GM18498 (cell line): ENCODE measurements around the gene EPHB1.

Source experiments
- ATAC-seq: cut with Tn5 transposase; IDR thresholded peaks from one replicate; pipeline ENCODE4 v1.9.1; 2021; ENCODE audit warnings: mild to moderate bottlenecking, moderate library complexity; ENCODE audit not compliant: unreplicated experiment

EPHB1 gene

DNA sequence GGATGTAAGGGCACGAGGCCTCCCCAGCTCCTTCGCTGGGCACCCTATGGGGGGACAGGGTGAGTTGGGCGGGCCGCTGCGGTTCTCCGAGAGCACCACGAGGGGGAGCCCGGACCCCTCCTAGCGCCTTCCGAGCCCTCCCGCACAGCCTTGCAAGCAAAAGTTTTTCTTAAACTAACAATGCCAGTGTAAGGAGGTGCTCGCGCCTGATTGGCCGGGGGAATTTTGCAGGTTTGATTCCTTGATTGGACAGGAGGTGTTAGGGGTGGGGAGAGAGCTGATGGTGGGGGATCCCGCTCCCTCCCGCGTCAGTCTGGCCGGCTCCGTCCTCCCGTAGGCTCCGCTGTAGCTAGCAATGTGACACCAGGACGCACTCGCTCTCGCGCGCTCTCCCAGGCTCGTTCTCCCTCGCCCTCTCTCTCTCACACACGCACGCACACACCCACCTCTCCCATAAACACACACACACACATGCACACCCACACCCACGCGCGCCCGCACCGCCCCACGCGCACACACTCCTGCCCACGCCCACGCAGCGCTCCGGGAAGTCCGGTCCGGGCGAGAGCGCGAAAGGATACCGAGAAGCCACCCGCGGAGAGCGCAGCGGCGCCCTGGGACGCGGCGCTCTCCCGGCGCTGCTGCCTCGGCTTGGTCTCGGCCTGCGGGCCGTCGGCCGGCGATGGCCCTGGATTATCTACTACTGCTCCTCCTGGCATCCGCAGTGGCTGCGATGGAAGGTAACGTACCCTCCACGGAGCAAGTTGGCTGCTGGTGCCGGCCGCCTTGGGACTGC, at the start of gene EPHB1:
TSS of gene EPHB1 (plus strand) at position 311 of the 796 bp plus-strand sequence.
- peak; percentile 82 for ATAC-seq

DNA sequence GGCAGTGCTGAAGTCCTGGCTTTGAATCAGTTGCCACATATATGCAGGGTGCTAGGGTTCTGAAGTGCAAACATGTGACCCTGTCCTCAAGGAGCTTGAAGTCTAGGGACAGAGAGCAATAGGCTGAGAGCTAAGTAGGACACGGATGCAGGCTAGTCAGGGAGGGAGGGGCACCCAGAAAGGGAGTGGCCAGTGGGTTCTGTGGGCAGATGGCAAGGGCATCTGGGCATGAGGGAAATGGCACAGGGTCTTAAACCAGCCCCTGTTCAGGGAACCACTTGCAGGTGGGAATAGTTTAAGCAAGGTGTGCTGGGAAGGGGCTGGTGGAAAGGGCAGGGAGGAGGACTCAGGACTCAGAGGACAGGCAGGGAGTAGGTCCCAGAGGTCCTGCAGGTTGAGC, 46.4 kb upstream of the EPHB1 start:
- ATAC-seq = no peak

DNA sequence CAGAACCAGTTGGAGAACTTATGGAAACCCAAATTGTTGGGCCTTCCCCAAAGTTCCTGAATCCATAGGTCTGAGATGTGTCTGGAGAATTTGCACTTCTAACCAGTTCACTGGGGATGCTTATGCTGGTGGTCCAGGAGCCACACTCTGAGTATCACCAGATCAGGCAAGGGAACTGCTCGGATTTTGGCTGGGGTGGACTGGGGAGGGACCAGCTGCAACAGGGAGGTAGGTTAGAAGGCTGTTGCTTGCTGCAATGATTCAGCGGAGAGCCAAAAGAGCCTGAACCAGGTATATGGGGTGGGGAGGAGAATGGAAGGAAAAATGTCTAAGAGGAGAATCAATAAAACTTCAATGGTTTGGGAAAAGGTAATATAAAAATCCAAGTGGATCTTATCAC, 45.9 kb upstream of the EPHB1 start:
- ATAC-seq = no peak

DNA sequence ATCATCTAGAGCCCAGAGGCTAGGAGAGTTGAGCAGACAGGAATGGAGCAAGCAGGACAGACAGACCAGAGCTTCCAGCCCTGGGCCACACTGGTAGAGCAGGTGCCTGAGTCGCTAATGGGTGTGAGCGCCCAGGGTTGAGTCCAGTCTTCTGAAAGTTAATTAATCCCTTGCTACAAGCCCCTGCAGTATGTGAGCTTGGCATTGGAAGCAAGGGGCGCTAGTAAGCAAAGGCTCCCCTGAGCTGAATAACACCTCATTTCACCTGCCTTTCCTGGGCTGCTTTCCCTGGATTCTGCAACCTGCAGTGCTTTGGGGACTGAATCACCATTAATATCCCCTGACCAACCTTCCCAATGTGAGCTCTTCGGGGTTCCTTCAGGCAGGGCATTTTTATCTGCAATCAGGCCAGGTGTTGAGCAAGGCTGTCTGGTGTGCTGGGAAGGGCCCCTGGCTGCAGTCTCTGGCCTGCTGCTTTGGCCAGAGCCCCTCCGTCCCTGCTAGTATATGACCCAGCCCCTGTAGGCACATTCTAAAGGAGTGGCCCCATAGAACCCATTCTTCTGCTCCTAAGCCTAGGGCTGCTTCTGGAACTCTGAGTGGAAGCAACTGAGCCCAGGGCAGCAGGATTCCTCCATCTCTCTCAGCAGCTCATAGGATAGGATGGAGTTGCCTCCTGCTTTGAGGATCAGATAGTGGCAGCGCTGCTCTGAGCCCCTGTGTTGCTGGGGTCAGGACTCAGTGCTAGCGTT, 45.1 kb upstream of the EPHB1 start:
- no peak for ATAC-seq

DNA sequence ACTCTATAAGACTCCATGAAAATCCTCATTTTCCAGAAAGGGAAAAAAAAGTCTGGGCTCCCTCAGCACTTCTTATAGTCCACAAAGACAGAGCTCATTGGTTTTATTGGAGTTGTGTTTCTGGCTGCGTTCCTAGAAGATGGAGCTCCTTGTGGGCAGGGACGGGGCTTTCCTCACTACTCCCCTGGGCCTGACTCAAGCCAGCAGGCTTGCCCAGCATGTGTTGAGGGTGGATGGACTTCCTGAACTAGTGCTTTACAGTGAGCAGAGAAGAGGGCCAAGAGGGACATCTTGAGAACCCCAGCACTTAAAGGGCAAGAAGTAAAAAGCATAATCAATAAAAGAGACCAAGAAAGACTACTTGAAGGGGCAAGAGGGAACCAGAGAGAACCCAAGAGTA, 43.2 kb upstream of the EPHB1 start:
- no peak for ATAC-seq

DNA sequence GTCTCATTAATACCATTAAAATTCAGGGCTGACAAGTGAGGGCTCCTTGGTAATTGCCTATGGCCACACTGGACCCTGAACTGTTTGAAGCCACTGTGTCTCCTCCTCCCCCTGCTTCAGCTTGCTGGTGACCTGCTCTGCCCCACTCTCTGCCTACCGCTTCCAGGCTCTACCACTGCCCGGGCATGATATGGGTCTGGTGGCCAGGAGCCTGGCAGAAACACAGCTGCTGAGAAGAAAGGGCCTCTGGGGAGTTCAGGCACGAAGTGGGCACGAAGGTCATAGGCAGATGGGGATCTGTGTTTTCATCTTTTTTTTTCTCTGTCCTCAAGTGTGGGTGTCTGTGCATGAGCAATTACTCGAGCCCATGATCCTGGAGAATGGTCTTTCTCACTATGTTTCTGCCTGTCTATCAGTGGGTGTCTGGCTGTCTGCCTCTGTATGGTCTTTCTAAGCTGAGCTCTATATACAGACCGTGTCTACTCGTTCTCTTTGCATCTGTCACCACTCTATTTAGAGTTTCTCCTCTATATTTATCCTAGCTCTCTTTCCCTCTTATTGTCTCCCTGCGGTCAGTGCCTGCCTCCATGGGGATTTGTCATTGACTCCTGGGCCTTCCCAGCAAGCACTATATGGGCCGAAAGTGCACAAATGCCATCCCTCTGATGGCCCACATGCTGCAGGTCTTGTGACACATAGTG, 42.1 kb upstream of the EPHB1 start:
- ATAC-seq = no peak

DNA sequence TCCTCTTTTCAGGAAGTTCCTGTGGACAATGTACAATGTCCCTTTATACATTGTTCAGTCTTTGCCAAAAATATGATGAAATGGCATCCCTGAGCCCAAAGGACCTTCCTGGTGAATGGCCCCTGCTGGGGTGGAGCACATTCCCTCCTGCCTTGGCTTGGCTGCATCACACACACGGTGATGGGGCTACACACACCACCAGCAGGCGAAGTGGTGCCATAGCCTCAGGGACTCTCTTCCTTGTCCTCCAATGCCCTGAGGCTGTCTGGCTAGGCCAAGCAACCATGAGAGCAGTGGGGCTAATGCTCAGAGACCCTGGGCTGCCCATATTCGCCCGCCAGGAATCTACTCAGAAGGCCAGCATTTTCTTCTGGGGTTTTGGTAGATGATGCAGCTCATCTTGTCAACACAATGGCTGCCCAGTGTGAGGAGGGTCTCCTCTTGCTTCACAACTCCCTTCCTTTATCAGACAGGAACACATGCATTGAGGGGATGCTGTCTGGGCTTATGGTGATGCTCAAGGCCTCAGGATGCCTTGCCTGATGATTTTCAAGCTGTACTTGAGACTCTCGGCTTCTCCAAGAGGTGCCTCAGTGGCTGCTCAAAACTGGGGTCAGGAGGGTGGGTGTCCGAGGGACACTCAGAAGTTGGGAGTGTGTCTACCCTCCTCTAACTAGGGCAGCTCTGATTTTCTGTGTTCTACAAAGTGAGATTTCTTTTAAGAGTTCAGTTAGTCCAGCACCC, 40.9 kb upstream of the EPHB1 start:
- ATAC-seq = no peak

DNA sequence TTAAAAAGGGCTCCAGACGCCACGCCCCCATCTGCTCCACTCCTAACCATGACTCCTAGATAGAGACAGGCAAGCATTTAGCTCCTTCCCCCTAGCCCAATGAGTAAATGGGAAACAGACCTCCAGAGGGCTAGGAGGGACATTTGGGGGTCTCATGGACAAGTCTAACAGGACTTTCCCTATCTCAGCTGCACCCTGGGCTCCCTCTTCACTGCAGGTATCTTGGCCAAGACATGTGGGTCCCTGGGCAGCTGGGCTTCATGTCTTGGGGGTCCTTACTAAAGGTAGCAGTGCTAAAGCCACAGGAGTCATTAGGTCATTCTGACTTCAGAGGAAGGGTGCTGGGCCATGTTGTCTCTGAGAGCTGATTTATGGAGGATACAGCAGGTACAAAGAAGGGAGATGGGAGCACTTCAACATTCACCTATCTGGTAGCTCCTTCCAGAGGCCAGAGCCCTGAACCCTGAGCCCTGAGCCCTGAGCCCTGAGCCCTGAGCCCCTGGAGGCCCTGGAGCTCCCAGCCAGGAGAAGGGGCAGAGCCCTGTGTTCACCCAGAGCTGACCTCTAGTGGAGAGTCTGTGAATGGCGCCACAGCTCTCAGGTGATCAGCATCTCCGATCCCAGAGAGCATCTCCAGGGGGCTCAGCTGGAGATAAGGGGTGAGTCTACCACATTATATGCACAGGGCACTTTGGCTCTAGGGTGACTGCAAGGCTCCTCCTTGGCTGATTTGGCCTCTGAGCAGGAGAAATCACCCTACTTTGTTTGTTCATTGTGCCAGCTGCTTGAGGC, 40.1 kb upstream of the EPHB1 start:
- peak; percentile 95 for ATAC-seq

DNA sequence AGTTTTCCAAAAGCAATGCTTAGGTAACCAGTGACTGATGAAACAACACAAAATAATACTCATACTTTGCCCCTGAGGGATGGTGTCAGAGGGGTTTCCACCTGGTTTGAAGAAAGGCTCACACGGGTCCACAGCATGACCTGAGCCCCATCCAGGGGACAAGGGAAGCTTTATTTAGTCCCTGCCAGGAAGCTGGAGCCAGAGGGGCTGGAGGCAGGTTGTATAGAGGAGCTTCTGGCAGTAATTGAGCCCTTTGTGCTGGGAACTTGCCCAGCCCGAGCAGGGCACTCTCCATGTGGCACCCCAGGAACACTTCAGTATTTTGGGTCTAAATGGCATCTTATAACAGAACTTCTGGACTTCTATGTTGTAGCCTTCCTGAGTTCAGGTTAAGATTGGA, 39.2 kb upstream of the EPHB1 start:
- no peak for ATAC-seq

DNA sequence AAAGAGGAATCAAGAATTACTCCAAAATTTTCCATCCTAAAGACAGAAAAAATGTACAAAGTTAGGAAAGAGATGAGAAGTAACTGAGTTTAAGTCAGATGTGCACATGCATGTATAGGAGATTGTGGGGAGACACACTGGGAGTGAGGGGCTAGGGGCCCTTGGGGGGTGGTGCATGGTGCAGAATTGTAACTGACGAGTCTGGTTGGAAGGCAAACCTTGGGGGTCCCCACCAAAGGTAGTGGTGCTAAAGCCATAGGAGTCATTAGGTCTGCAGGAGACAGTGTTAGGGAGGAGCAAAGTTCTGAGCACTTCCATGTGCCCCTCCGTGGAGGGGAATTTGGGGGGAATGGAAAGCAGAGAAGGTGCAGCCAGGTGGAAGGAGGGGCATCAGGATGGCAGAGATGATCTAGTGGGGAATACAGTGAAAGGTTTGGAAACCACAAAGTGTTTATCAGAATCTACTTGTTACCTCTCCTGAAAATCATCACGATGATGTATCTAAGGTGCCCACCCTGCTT, 37.5 kb upstream of the EPHB1 start:
- no peak for ATAC-seq

DNA sequence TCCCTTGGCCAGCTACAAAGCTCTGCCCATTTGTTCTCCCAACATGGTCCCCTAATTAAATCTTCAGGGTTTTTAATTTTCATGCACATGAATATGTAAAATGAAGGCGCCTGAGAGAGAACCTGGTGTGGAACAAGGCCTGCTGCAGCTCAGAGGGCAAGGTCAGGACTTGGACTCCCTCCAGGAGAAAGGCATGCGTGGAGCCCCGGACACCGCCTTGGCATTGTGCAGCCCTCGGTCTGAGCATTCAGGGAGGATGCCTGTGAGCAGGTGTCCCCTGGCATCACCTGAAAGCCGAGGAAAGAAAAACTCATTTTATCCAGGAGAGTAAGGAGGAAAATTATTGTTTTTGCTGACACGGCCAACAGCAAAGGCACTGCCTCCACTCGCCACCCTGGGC, 33.8 kb upstream of the EPHB1 start:
- ATAC-seq = no peak

DNA sequence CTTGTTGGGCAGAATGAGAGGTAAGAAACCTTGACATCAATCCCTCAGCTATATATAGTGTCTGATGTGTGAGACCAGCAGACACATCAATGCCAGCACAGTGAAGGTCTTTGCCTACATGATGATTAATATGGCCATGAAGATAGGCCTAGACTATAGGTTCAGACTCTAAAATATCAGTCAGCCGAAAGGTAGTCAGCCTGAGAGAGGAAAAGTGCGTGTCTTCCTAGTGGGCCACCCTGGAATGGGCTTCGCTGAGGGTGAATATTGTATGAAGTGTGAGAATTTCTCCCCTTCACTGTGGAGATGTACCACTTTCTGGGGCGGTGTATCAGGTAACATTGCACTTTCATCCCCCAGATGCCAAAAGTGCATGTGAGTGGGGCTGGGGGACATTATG, 33.0 kb upstream of the EPHB1 start:
- no peak for ATAC-seq

DNA sequence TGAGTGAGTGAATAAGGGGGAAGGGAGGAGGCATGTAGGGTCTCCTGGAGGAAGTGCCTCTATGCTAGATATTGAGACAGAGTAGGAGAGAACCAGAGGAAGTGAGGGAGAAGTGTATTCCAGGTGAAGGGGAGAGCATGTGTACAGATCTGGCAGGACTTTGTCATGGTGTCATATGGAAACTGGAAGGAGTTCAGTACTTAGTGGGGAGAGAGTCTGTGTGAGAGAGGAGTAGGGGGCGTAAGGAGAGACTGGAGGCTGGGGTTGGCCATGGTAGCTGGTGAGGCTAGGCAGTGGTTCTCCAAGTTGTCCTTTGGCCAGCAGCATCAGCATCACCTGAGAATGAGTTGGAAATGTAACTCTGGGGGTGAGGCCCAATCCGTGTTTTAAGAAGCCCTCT, 29.6 kb upstream of the EPHB1 start:
- ATAC-seq = no peak

DNA sequence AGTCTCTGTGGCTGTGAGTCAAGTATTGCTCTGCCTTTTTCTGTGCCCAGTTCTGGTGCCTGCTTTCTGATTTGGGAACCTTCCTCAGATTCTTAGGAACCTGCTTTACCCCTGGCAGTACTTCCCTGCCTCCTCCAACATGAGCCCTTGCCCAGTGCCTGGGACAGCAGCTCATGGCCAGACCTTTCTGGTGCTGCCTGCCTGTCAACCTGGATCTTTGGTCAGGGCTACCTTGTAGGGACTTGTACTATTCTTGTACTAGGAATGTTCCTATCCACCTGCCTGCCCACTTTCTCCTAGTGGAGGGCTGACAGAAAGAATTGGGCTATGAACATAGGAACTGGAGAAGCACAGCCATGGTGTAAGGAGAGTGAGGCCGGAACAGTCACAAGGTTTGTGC, 28.8 kb upstream of the EPHB1 start:
- ATAC-seq = no peak

DNA sequence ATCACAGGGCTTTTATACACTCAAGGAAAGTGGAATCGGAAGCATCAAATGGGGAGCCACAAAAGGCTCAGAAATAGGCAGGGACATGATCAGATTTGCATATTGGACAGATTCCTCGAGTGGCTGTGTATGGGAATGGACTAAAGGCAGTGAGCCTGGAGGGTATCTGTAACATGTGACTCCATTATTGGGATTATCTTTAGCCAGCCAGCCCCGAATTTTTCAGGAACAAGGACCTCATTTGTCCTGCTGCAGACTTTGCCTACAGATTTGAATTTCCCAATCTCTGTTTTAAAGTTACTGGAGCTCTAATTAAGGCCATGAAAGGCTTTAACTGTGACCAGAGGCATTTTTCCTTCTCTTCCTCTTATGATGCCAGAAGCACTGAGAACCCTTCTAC, 26.9 kb upstream of the EPHB1 start:
- no peak for ATAC-seq

DNA sequence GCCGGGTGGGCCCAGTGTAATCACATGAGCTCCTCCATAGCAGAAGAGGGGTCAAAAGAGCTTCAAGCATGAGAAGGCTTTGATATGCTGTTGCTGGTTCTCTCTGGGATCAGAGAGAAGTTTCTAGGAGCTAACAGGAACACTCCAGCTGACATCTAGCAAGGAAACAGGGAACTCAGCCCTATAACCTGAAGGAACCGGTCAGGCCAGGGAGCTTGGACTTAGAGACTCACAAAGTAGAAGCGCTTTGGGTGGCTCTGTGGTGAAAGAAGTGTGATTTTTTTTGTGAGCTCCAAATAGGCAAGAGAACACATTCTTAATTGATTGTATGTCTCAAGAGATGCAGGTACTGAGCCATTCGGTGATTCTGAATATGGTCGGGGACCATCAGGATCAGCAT, 26.2 kb upstream of the EPHB1 start:
- no peak for ATAC-seq

DNA sequence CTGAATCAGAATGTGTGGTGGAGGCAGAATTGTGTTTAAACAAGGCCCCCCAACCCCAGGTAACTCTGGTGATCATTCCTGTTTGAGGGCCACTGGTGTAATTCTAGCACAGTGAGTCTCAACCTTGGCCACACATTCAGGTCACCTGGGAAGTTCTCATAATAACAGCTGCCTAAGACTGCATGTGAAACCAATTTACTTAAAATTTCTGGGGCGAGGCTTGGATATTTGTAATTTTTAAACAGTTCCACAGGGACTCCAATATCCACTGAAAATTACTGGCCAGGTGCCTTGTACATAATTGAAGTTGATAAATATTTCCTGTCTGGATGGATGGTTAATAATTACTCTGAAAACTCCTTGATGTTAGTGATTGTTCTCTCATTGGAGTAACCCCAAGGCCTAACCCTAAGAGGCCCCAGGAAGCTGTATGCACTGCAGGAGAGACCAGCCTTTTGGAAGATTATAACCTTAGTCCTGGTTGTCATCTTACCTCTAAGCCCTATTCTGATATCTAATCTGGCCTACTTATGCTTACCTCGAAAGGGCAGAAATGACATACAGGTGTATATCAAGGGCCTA, 25.7 kb upstream of the EPHB1 start:
- ATAC-seq = no peak

DNA sequence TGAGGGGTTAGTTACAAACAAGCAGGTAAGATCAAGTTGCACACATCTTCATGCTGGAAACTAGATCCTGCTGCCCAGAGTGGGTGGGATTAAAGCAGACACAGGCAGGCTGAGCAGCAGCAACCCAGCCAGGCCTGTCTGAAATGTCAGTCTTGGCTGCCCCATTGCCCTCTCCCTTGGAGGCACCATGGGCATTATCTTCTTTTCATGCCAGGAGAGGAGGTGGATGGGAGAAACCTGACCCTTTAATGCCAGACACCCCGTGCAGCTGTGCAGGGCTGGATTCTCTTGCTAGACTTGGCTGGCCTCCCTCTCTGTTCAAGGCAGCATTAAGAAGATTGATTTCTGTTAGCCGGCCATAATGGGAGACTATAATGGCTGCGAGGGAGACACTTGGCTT, 23.0 kb upstream of the EPHB1 start:
- ATAC-seq = no peak

DNA sequence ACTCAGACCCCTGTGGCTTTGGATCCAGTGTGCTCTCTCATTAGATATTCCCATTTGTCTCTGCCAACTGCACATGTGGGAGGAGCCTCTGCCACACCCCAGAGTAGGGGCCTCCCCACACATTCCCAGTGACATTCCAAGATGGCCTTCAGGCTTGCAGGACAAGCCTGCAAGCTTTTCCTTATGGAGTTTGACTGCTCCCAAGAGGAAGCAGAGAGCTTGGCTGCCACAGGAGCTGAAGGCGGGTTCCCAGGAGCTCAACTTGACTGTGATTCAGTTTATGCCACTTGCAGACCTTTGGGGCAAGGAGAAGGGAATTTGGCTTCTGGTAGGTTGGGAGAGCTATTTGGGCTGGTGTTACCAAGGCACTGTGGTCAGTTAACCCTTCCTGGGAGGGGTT, 22.5 kb upstream of the EPHB1 start:
- no peak for ATAC-seq

DNA sequence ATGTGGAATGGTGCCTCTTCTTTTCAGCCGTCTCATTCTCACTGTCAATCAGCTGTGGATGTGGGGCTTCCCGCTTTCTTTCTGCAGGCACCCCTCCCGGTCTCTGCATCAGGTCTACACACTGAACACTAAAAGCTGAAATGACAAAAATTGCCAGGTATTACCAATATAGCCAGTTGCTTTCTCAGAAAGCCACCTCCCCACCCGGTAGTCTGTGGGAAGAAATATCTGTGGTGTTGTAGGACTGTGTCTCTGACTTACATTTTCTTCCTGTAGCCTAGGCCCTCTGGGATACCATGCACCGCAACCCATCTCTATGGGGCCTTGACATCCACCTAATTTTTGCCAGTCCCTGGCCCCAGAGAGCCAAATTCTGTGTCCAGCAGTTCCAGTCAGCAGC, 19.2 kb upstream of the EPHB1 start:
- no peak for ATAC-seq
